Hepatocyte (in vitro differentiated cells): Measurements from ENCODE around the gene SF3B3.

Experiments used
- EZH2 ChIP-seq: fragments of 200-600 bp; sonication (generic); IDR thresholded peaks from 2 replicates; pipeline ENCODE4 v1.6.1; 2016; ENCODE audit warnings: antibody characterized with exemption, mild to moderate bottlenecking, borderline replicate concordance
- TF ChIP-seq, protein P1 (sequence below): fragments of 200-600 bp; sonication (generic); IDR thresholded peaks from 2 replicates; pipeline ENCODE4 v1.5.1; 2016; ENCODE audit warnings: antibody characterized with exemption, mild to moderate bottlenecking; ENCODE audit not compliant: poor library complexity

DNA sequence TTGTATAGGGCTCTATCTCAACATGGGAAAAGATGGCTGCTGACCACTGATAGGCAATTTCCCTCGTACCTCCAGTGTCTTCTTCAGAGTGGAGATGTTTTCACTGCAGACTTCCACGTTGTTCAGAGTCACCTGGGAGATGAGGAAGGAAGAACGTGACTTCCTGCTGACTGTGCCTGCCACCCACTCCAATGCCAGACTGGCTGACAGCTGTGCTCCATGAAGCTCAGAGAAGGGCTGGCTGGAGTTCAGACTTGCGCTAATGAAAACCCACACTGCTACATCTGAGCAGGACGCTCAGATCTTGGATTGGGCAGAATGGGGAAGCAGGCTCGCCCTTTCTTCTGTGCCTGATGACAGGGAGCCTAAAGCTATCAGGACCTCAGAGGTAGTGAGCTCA is 33.4 kb upstream of the SF3B3 start:
- TF ChIP-seq, protein P1, sequence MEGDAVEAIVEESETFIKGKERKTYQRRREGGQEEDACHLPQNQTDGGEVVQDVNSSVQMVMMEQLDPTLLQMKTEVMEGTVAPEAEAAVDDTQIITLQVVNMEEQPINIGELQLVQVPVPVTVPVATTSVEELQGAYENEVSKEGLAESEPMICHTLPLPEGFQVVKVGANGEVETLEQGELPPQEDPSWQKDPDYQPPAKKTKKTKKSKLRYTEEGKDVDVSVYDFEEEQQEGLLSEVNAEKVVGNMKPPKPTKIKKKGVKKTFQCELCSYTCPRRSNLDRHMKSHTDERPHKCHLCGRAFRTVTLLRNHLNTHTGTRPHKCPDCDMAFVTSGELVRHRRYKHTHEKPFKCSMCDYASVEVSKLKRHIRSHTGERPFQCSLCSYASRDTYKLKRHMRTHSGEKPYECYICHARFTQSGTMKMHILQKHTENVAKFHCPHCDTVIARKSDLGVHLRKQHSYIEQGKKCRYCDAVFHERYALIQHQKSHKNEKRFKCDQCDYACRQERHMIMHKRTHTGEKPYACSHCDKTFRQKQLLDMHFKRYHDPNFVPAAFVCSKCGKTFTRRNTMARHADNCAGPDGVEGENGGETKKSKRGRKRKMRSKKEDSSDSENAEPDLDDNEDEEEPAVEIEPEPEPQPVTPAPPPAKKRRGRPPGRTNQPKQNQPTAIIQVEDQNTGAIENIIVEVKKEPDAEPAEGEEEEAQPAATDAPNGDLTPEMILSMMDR, result no peak
- TF ChIP-seq EZH2, result no peak
